DND-41 (cell line): ENCODE data around the gene ADK.

ENCODE experiments used
- ATAC-seq: fragments of 200-7000 bp; cut with Tn5 transposase; 3 replicates; pipeline ENCODE4 v1.9.1; 2021; ENCODE audit warnings: low read depth; ENCODE audit not compliant: insufficient read depth
- DNase-seq: peaks from one replicate; pipeline ENCODE4 v3.0.0-alpha.2; 2020
- H2AFZ ChIP-seq: 2 replicates; pipeline ENCODE4 v1.6.0; 2012; ENCODE audit warnings: low read depth, low read length
- H3K27ac ChIP-seq: 2 replicates; pipeline ENCODE4 v1.5.1; 2012; ENCODE audit warnings: low read length, inconsistent platforms
- H3K27me3 ChIP-seq: fragments of 200-600 bp; sonication (generic); 2 replicates; pipeline ENCODE4 v1.6.0; 2012; ENCODE audit warnings: low read length, mild to moderate bottlenecking, inconsistent platforms; ENCODE audit not compliant: insufficient read depth, poor library complexity
- H3K36me3 ChIP-seq: 2 replicates; pipeline ENCODE4 v1.5.1; 2012; ENCODE audit warnings: low read length, inconsistent platforms; ENCODE audit not compliant: insufficient read depth
- H3K4me1 ChIP-seq: 2 replicates; pipeline ENCODE4 v1.5.1; 2012; ENCODE audit warnings: mild to moderate bottlenecking, low read length; ENCODE audit not compliant: insufficient read depth
- H3K4me2 ChIP-seq: 2 replicates; pipeline ENCODE4 v1.6.0; 2012; ENCODE audit warnings: mild to moderate bottlenecking, moderate library complexity, low read length, inconsistent platforms; ENCODE audit not compliant: insufficient read depth
- H3K4me3 ChIP-seq, 2 experiments: fragments of 200-600 bp in 1 of 2; shearing (Covaris generic) in 1 of 2; 2 replicates each; pipeline ENCODE4 v1.5.1; 2012 to 2016; ENCODE audit warnings: inconsistent platforms in 2 of 2, low read length in 2 of 2, mild to moderate bottlenecking in 2 of 2, low read depth in 1 of 2, moderate library complexity in 1 of 2
- H3K79me2 ChIP-seq: 2 replicates; pipeline ENCODE4 v1.6.0; 2012; ENCODE audit warnings: low read length, inconsistent platforms; ENCODE audit not compliant: insufficient read depth
- H3K9ac ChIP-seq: 2 replicates; pipeline ENCODE4 v1.6.0; 2012; ENCODE audit warnings: low read depth, mild to moderate bottlenecking, inconsistent platforms, low read length, moderate library complexity
- H3K9me3 ChIP-seq: 2 replicates; pipeline ENCODE4 v1.5.1; 2012; ENCODE audit warnings: low read length, moderate library complexity, mild to moderate bottlenecking, inconsistent platforms; ENCODE audit not compliant: insufficient read depth, severe bottlenecking
- H4K20me1 ChIP-seq: 2 replicates; pipeline ENCODE4 v1.6.0; 2012; ENCODE audit warnings: low read length; ENCODE audit not compliant: insufficient read depth
- EZH2 ChIP-seq: IDR thresholded peaks from 3 replicates; pipeline ENCODE4 v1.6.1; 2012; ENCODE audit warnings: borderline replicate concordance, low read depth, mild to moderate bottlenecking, moderate library complexity, low read length, inconsistent platforms; ENCODE audit not compliant: severe bottlenecking
- TF ChIP-seq, protein P1 (sequence below): IDR thresholded peaks from 2 replicates; pipeline ENCODE4 v1.5.1; 2012; ENCODE audit warnings: borderline replicate concordance, low read length, moderate library complexity, mild to moderate bottlenecking; ENCODE audit not compliant: poor library complexity, severe bottlenecking; ENCODE audit errors: extremely low read depth

Gene ADK

DNA sequence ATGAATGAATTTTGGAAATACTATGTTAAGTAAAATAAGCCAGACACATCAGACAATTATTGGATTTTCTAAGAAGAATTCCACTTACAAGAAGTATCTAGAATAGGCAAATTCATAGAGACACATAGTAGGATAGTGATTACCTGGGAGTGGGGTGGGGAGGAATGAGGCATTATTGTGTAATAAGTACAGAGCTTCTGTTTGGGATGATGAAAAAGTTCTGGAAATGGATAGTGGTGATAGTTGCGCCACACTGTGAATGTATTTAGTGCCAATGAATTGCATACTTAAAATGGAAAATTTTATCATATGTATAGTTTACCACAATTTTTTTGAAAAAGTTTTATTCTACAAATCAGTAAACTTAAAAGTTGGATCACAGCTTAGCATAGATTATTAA, 378.2 kb downstream of the ADK start:
- DNase-seq (no peak), ATAC-seq (no peak)
- no peaks in the 10 kb centered on the region; the same call in 1 of the 2 replicates for H3K36me3 ChIP-seq
- no peak overlapping the region for H3K4me3 ChIP-seq
- H3K9me3 ChIP-seq: no peaks in the 10 kb centered on the region
- TF ChIP-seq, protein P1, sequence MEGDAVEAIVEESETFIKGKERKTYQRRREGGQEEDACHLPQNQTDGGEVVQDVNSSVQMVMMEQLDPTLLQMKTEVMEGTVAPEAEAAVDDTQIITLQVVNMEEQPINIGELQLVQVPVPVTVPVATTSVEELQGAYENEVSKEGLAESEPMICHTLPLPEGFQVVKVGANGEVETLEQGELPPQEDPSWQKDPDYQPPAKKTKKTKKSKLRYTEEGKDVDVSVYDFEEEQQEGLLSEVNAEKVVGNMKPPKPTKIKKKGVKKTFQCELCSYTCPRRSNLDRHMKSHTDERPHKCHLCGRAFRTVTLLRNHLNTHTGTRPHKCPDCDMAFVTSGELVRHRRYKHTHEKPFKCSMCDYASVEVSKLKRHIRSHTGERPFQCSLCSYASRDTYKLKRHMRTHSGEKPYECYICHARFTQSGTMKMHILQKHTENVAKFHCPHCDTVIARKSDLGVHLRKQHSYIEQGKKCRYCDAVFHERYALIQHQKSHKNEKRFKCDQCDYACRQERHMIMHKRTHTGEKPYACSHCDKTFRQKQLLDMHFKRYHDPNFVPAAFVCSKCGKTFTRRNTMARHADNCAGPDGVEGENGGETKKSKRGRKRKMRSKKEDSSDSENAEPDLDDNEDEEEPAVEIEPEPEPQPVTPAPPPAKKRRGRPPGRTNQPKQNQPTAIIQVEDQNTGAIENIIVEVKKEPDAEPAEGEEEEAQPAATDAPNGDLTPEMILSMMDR: no peak
- no peak for TF ChIP-seq EZH2
- no peak overlapping the region for H3K4me2 ChIP-seq
- no peaks in the 10 kb centered on the region for H4K20me1 ChIP-seq
- no peak overlapping the region for H3K27ac ChIP-seq
- H3K79me2 ChIP-seq: no peaks in the 10 kb centered on the region
- no peak overlapping the region for H3K9ac ChIP-seq
- H3K4me1 ChIP-seq: no peaks in the 10 kb centered on the region
- no peak overlapping the region for H2AFZ ChIP-seq
- H3K27me3 ChIP-seq: no peaks in the 10 kb centered on the region

DNA sequence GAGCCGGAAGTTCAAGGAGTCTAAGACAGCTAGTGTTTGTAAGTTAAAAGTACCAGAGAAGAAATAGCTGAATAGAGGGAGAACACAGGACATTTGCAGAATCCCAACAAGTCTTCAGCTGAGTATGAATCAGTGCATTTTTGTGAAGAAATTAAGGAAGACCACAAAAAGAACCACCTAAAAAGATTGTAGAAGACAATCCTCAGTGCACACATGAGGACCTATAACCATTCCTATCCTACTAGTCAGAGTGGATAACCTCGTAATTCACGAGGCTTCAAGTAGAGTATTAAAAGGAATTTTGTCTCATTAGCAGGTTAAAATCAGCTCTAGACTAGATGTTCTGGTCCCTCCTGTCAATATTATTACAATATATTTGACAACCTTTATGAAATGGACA, 380.0 kb downstream of the ADK start:
- no peak overlapping the region for H3K4me2 ChIP-seq
- no peaks in the 10 kb centered on the region for H3K79me2 ChIP-seq
- H3K27ac ChIP-seq: no peak overlapping the region
- no peaks in the 10 kb centered on the region; the same call in 1 of the 2 replicates for H3K36me3 ChIP-seq
- H3K27me3 ChIP-seq: no peaks in the 10 kb centered on the region
- H3K9me3 ChIP-seq: no peaks in the 10 kb centered on the region
- DNase-seq: no peak
- no peak overlapping the region for H3K9ac ChIP-seq
- H3K4me1 ChIP-seq: no peaks in the 10 kb centered on the region
- TF ChIP-seq, protein P1: no peak
- TF ChIP-seq EZH2: no peak
- H2AFZ ChIP-seq: no peak overlapping the region
- no peak for ATAC-seq
- H4K20me1 ChIP-seq: no peaks in the 10 kb centered on the region
- no peak overlapping the region for H3K4me3 ChIP-seq

DNA sequence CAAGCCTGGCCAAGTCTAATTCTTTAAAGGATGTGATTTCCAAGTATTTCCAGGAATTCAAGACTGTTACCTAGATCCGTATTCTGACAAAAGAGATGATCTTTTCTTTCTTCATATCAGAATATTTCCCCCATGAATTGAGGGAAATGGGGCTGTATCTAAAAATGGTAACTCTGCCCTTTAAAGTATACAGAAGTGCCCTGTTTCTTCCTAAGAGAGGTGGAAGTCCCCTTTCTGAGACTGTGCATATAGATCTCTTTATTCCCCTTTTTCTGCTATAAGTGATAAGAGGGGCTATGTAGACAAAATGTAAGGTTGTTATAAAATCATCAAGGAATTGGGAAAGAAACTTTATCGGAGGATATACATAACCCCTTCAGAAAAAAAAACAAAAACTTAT, 388.3 kb downstream of the ADK start:
- DNase-seq: no peak
- H3K4me2 ChIP-seq: no peak overlapping the region
- no peak overlapping the region for H2AFZ ChIP-seq
- H3K36me3 ChIP-seq: no peaks in the 10 kb centered on the region
- no peaks in the 10 kb centered on the region for H3K27me3 ChIP-seq
- H3K4me1 ChIP-seq: no peaks in the 10 kb centered on the region
- no peak for ATAC-seq
- H3K4me3 ChIP-seq: no peak overlapping the region
- H3K9ac ChIP-seq: no peak overlapping the region
- no peaks in the 10 kb centered on the region for H3K79me2 ChIP-seq
- no peaks in the 10 kb centered on the region for H3K9me3 ChIP-seq
- no peak overlapping the region for H3K27ac ChIP-seq
- TF ChIP-seq EZH2: no peak
- TF ChIP-seq, protein P1: no peak
- H4K20me1 ChIP-seq: no peaks in the 10 kb centered on the region

DNA sequence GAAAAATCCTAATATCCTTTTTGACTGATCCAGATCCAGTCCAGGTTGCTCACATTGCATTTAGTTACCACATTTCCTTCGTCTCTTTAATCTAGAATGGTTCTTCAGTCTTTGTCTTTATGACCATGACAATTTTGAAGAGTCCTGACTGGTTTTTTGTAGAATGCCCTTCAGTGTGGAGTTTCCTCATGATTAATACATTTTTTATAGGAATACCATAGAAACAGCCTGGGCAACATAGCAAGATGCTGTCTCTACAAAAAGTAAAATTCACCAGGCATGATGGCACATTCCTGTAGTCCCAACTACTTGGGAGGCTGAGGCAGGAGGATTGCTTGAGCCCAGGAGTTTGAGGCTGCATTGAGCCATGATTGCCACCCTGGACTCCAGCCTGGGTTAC, 390.4 kb downstream of the ADK start:
- DNase-seq (no peak), ATAC-seq (no peak)
- no peaks in the 10 kb centered on the region for H3K4me1 ChIP-seq
- H3K4me2 ChIP-seq: no peak overlapping the region
- no peak overlapping the region for H2AFZ ChIP-seq
- TF ChIP-seq, protein P1: no peak
- no peak for TF ChIP-seq EZH2
- no peaks in the 10 kb centered on the region for H3K36me3 ChIP-seq
- H3K9me3 ChIP-seq: no peaks in the 10 kb centered on the region
- no peak overlapping the region for H3K27ac ChIP-seq
- H3K4me3 ChIP-seq: no peak overlapping the region
- H3K27me3 ChIP-seq: no peaks in the 10 kb centered on the region
- no peaks in the 10 kb centered on the region for H3K79me2 ChIP-seq
- H4K20me1 ChIP-seq: no peaks in the 10 kb centered on the region
- H3K9ac ChIP-seq: no peak overlapping the region
